ENCODE measurements around the gene MORN1. TPM values are rescaled to one million over a fixed set of nuclear protein-coding genes. Genes with fewer than 3 reads are reported as not detected.
A peak's percentile ranks its signal among the peaks of the same experiment; 100 is the strongest.

The MORN1 gene
- polyA plus RNA-seq, 3 donors from 2014 or later = 0.89 to 4.0 (median 3.9) TPM

DNA sequence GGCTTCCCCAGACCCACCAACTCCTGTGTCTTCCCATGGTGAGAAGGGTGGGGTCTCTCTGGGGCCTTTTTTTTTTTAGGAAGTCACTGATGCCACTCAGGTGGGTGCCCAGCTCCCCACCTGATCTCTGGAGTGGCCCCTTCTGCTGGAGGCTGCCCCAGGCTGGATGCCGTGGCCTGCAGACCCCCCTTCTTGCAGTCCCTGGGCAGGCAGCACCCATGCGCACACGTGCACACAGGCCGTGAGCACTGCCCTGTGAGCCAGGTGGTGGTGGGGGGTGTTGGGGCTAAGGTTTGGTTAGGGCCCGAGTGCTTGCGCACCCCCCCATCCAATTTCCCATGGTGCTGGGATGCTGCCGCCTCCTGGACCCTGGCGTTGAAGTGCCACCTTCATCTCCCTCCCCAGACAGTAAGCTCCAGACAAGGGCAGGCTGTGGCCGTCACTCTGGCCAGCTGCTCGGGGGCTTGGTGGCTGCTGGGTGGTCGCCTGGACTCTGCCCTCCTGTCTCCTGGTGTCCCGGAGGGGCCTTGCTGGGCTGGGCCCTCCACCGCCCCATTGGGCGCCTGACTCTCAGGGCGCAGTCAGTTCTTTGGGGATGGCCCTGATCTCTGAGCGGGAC, 112.7 kb downstream of the MORN1 start:
- no peaks in the 10 kb centered on the region for H3K36me3 Mint-ChIP-seq
- peaks cover 0 to 32% (median 0%) of the 10 kb centered on the region in 3 donors for H3K27me3 Mint-ChIP-seq (ENCODE audit: low read depth in 3 of 3)
- no peak overlapping the region for H3K4me3 Mint-ChIP-seq
- no peak for DNase-seq
- no peak overlapping the region for H3K27ac Mint-ChIP-seq
- peaks cover 21 to 28% of the 10 kb centered on the region in 2 donors for H3K4me1 Mint-ChIP-seq
- H3K9me3 Mint-ChIP-seq = no peaks in the 10 kb centered on the region

DNA sequence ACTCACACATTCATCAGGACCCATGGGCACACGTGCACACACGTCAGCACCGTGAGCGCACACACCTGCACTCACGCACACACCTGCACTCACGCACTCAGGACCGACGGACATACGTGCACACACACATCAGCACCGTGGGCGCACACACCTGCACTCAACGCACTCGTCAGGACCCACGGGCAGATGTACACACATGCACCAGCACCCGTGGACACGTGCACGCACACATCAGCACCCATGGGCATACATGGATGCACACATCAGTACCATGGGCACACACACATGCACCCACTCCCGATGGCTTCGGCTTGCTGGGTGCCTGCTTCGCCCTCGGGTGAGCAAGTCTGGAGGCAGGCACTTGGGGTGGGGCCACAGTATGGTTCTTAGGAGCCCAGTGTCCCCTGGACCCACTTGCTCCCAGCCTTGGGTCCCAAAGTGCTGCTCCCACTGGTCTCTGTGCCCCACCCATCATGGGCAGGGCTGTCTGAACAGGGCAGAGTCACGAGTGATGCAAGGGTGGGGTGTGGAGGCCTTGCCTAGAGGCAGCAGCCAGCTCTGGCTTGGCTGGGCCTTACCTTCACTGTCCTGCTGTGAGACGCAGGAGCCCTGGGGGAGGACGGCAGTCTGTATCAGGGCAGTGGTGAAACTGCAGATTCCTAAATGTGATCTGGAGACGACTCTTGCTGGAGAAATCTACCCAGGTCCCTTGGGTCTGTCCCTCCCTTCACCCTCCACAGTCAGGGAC, 113.4 kb downstream of the MORN1 start:
- Mint-ChIP-seq H3K27me3 (ENCODE audit: low read depth in 3 of 3) (peaks cover 0 to 39% (median 0%) of the 10 kb centered on the region in 3 donors), H3K4me3 (no peak overlapping the region), H3K36me3 (no peaks in the 10 kb centered on the region), H3K9me3 (no peaks in the 10 kb centered on the region), H3K4me1 (peaks cover 21 to 28% of the 10 kb centered on the region in 2 donors), H3K27ac (peak overlapping the region in 3 of 6 donors; percentile 21 to 52 (median 46))
- no peak for DNase-seq

DNA sequence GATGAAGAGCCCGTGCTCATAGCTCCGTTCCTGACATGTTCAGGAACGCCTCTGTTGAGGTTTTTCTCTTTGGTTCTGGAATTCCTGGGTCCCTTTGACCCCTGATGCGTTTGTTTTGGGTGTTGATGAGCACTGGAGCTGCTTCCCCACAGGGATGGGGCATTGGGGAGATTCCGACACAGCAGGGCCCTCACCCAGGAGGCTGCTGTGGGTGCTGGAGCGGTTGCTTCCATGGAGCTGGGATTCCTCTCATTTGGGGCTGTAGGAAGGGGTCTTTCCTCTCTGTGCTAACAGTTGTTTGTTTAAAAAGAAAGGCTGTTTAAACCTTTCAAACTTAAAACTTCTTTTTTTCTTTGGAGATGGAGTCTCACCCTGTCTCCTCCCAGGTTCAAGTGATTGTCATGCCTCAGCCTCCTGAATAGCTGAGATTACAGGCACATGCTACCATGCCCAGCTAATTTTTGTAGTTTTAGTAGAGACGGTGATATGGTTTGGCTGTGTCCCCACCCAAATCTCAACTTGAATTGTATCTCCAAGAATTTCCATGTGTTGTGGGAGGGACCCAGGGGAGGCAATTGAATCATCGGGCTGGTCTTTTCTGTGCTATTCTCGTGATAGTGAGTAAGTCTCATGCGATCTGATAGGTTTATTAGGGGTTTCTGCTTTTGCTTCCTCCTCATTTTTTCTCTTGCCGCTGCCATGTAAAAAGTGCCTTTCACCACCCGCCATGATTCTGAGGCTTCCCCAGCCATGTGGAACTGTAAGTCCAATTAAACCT, 114.4 kb downstream of the MORN1 start:
- Mint-ChIP-seq H3K4me3 (no peak overlapping the region), H3K4me1 (peaks cover 21 to 28% of the 10 kb centered on the region in 2 donors), H3K27ac (peak overlapping the region in 4 of 6 donors; percentile 46 to 74 (median 58)), H3K27me3 (ENCODE audit: low read depth in 3 of 3) (peaks cover 0 to 39% (median 0%) of the 10 kb centered on the region in 3 donors), H3K9me3 (no peaks in the 10 kb centered on the region), H3K36me3 (no peaks in the 10 kb centered on the region)
- no peak for DNase-seq

DNA sequence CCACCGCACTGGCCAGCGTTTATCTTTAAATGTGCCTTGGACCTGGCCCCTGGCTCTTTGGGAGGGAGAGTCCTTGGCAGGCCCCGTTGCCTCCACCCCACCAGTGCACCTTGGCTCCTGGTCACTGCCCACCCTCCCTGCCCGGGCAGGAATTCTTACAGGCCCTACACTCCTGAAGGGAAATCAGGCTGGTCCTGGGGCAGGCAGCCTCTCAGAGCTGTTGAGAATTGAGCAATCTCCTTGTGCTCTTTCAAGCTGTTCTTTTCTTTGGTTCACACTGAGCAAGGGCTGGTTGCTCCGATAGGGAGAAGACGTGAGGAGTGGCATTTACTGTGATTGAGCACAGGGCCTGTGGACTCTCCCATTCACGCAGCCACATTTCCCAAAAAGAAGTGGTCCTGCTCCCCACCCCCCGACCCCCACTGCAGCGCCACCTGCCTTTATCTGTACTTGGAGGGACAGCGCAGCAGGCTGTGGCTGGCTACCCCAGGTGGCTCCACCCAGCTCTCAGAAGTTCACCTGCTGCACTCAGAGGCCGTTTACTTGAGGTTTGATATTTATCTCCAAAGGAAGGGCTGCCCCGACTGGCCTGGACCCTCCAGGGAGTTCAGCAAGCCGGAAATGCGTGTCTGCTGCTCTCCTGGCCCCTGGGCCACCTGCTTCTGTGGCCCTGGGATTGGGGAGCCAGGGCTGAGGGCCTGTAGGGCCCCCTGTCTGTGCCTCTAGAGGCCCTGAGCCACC, 115.4 kb downstream of the MORN1 start:
- DNase-seq = no peak
- peak overlapping the region in 4 of 6 donors; percentile 17 to 78 (median 38) for H3K27ac Mint-ChIP-seq
- peaks cover 0 to 42% (median 0%) of the 10 kb centered on the region in 3 donors for H3K27me3 Mint-ChIP-seq (ENCODE audit: low read depth in 3 of 3)
- no peaks in the 10 kb centered on the region for H3K36me3 Mint-ChIP-seq
- H3K9me3 Mint-ChIP-seq = no peaks in the 10 kb centered on the region
- H3K4me1 Mint-ChIP-seq = peaks cover 21 to 28% of the 10 kb centered on the region in 2 donors
- no peak overlapping the region for H3K4me3 Mint-ChIP-seq

DNA sequence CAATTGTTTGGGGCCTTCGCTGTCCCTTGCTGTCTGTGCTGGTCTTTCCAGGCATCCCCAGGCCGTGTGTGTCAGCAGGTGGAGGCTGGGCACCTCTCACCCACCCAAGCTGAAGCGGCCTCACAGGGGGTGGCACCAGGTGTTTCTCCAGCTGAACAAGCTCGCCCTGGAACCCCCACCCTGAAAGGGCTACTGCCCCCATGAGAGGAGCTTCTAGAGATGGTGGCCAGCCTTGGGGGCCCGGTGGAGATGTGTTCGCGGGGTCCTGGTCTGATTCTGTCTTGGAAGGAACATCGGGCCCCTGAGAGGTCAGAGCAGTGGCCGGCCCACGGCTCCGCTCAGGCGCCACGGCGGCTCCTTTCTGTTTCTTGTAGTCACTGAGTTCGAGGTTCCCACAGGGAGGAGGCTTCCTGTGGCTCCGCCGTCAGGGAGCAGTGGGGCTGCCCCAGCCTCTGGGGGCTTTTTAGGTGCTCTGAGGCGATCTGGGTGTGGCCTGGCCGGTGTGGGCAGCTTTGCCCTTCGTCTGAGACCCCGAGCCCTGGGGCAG, 116.4 kb downstream of the MORN1 start:
- Mint-ChIP-seq H3K4me3 (no peak overlapping the region), H3K27ac (peak overlapping the region in 1 of 6 donors; percentile 19), H3K4me1 (peaks cover 21 to 28% of the 10 kb centered on the region in 2 donors), H3K27me3 (ENCODE audit: low read depth in 3 of 3) (peaks cover 0 to 46% (median 0%) of the 10 kb centered on the region in 3 donors), H3K36me3 (no peaks in the 10 kb centered on the region), H3K9me3 (no peaks in the 10 kb centered on the region)
- DNase-seq = no peak

DNA sequence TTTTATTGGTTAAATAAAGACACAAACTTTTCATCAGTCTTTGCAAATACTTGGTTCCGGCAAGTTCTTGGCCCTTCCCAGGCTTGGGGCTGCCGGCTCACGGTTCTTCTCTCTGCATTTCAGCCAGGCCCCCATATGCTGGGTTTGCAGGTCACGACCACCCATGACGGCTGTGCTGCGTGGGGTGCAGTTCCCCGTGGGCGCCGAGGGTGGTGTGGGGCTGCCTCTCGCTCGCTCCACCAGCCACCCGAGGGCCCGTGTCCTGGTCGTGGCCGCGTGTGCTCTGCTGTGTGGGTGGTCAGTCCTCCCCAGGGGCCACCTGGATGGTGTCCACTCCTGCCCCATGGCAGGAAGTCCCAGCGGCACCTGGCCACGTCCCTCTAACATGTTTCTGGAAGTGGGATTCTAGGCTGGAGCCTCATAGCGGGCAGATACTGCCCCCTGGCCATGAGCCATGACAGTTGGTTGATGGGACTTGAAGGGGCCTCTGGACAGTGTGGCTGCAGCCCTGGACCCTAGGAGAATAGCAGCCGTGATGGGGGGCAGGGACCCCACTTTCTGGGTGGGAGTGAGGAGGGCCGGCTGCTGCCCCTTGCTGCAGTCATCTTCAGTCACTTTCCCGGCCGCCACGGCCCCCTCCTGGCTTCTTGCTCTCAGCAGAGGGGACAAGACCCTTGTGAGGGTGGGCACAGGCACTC, 117.0 kb downstream of the MORN1 start:
- DNase-seq = no peak
- Mint-ChIP-seq H3K36me3 (no peaks in the 10 kb centered on the region), H3K27me3 (ENCODE audit: low read depth in 3 of 3) (peaks cover 0 to 47% (median 0%) of the 10 kb centered on the region in 3 donors), H3K4me3 (no peak overlapping the region), H3K27ac (no peak overlapping the region), H3K9me3 (no peaks in the 10 kb centered on the region), H3K4me1 (peaks cover 21 to 26% of the 10 kb centered on the region in 2 donors)

DNA sequence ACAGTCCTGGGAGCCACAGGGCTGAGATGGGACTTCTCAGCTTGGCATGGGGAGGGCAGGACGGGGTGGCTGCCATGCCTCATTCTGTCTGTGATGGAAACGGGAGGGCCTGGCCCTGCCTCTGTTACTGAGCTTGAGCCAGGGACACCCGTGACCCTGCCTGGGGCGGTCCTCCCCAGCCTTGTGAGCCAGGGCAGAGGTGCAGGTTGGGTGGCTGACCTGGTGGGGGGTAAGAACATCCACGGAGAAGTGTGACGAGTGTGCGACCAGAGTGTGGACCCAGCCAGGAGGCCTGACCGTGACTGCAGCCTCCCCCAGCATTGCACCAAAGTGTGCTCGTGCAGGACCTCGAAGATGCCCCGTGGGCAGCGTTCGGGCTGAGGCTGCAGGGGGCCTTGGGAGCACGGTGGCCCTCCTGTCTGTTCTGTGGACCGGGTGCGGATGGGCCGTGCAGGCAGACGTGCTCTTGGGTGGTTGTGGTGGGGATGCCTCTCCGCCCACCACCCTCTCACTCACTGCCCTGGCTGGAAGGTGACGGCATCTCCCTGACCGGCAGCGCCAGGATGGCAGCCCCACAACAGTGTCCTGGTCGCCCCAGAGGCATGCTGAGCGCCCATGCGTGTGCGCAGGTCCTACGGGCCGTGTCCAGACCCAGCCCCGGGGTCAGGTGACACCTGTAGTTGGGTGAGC, 117.8 kb downstream of the MORN1 start:
- Mint-ChIP-seq H3K9me3 (no peaks in the 10 kb centered on the region), H3K36me3 (no peaks in the 10 kb centered on the region), H3K27ac (peak overlapping the region in 1 of 6 donors; percentile 20), H3K27me3 (ENCODE audit: low read depth in 3 of 3) (peaks cover 0 to 54% (median 0%) of the 10 kb centered on the region in 3 donors), H3K4me3 (no peak overlapping the region), H3K4me1 (peaks cover 21 to 29% of the 10 kb centered on the region in 2 donors)
- no peak for DNase-seq

DNA sequence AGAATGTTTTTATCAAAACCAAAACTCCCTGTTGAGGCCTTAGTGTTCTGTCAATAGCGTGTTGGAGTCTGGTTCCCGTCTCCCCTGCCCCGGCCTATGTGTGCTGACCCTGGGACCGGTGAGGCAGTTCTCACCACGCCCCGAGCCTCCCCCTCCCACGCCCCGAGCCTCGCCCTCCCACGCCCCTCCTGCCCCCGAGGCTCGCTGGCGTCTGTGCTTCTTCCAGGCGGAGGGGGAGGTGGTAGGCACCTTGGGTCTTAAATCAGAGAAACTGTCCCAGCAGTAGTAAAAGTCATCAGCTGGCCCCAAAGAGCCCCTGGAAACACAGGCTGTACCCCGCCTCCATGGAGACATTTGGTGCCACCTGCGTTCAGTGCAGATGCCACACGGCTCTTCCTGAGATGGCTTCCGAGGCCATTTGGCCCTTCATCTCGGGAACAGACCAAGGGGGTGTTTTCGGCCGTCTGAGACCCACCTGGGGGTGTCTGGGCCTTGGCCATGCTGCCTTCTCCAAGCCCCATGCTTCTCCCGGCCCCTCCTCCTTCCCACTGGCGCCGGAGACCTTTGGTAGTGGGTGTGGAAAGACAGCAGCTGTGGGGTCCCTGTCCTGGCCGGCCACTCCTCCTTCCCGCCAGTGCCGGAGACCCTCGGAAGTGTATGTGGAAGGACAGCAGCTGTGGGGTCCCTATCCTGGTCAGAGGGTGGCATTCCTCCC, 118.5 kb downstream of the MORN1 start:
- no peak for DNase-seq
- no peaks in the 10 kb centered on the region for H3K36me3 Mint-ChIP-seq
- no peak overlapping the region for H3K4me3 Mint-ChIP-seq
- no peaks in the 10 kb centered on the region for H3K9me3 Mint-ChIP-seq
- no peak overlapping the region for H3K27ac Mint-ChIP-seq
- H3K27me3 Mint-ChIP-seq (ENCODE audit: low read depth in 3 of 3) = peaks cover 0 to 58% (median 0%) of the 10 kb centered on the region in 3 donors
- H3K4me1 Mint-ChIP-seq = peaks cover 21 to 27% of the 10 kb centered on the region in 2 donors

DNA sequence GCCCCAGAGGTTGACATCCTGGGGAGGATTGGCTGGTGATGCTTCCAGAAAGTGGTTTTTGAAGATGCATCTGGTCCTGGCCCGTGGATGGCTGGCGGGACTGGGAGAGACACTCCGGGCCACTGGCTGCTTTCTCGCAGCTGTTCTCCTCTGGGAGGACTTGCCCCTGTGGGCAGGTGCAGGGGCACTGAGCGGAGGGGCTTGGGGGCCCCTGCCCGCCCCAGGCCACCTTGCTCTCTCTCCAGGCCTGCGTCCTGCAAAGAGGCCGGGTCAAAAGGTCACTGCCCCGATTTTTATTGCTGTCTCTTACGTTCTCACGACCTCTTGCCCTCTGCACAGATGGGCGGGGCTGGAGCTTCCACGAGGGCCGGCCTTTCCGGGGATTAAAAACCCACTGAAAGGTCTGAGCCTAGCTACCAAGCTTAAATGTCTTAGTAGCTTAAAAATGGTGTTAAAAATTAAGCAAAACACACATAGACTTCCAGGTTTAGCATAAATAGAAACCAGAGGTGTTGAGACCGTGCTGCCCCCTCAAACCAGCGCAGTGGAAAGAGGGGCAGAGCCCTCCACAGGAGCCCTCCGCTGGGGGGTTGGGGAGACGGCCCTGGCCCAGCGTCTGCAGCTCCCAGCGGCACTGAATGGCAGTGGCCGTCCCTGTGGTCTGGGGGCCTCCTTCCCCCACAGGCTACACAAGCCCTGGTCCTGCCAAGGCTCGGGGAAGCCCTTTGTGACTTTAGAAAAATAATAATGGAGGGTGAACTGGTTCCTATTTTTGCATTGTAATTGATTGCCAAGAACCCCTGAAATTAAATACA, 119.3 kb downstream of the MORN1 start:
- H3K4me1 Mint-ChIP-seq = peaks cover 17 to 21% of the 10 kb centered on the region in 2 donors
- DNase-seq = no peak
- no peak overlapping the region for H3K4me3 Mint-ChIP-seq
- no peaks in the 10 kb centered on the region for H3K9me3 Mint-ChIP-seq
- H3K27ac Mint-ChIP-seq = peak overlapping the region in 1 of 6 donors; percentile 70
- no peaks in the 10 kb centered on the region for H3K36me3 Mint-ChIP-seq
- peaks cover 0 to 57% (median under 1%) of the 10 kb centered on the region in 3 donors for H3K27me3 Mint-ChIP-seq (ENCODE audit: low read depth in 3 of 3)
